Measurements from ENCODE around the gene KIAA0232.

The KIAA0232 gene

DNA sequence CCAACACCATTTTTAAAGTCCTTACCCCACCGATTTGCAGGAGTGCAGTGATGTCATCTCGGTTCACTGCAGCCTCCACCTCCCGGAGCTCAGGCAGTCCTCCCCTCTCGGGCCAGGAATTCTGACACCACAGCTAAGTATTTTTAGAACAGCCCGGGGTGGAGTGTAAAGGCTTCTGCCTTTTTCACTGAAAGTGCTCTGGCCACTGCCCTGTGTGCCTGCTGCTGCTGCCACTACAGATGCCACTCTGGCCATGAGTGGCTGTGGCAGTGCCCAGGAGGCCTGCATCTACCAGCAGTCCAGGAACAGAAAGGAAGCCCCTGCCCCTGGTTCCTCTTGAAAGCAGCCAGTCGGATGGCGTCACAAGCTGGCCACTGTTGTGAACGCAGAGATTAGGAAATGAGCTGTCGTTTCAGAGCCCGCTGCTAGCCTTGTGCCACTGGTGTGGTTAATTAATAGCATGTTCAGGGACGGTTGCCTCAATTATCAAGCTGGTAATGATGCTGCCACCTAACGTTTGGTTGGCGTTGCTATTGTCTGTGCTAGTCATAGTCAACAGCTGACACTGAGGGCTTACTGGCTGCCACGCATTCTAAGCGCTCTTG lies 103.5 kb downstream of the KIAA0232 start:
- no peak for TF ChIP-seq CTCF (IDR thresholded peaks at IDR 0.05)
- DNase-seq (ENCODE audit: low spot score) = peak; percentile 78
- Histone ChIP-seq H3K27ac (peak overlapping the region; percentile 55 to 83), H3K4me3 (peak overlapping the region; percentile 31)

GRCh38 chr4:6886886-6887285 lies 104.4 kb downstream of the KIAA0232 start:
- DNase-seq (ENCODE audit: low spot score) = peak; percentile 17
- H3K27ac ChIP-seq = peak overlapping the region in 1 of 2 donors; percentile 83
- no peak for TF ChIP-seq CTCF (IDR thresholded peaks at IDR 0.05)

GRCh38 chr4:6887591-6888371 lies 105.3 kb downstream of the KIAA0232 start:
- Histone ChIP-seq H3K4me3 (no peak overlapping the region), H3K27ac (peak overlapping the region in 1 of 2 donors; percentile 47)
- no peak for TF ChIP-seq CTCF (IDR thresholded peaks at IDR 0.05)
- DNase-seq (ENCODE audit: low spot score) = peak; percentile 68

More at GRCh38 chr4:6886886-6887285, 104.4 kb downstream of the KIAA0232 start:
- no peak overlapping the region for H3K4me3 ChIP-seq

GRCh38 chr4:6888506-6889071 lies 106.1 kb downstream of the KIAA0232 start:
- TF ChIP-seq CTCF (IDR thresholded peaks at IDR 0.05) = no peak
- peak overlapping the region in 1 of 2 donors; percentile 47 for H3K27ac ChIP-seq
- no peak overlapping the region for H3K4me3 ChIP-seq
- DNase-seq (ENCODE audit: low spot score) = no peak

DNA sequence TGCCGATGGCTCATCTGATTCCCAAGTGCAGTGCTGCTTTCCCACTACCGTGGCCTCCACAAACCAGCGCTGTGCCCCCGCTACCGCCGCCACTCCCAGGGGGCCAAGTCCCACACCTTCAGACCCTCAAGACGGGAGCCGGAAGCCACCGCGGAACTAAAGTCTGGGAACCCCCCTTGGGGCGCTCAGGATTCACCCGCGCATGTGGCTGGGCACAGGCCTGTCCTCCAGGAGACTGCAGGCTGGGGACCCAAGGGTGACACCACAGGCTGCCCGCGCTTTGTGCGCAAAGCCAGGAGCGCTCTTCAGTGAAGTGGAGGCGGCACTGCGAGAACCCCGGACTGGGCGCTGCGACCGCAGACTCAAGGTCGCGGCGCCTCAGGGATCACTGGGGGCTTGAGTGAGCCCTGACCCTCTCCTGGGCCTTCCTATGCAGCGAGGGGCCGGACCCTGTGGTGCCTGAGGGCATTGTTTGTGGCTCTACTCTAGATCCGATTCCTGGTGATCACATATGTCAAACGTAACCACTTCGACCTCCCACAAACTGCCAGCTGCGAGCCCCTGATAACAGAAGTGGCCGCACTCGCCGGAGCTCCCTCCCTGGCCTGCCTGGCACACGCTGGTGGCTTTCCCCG lies 106.7 kb downstream of the KIAA0232 start:
- Histone ChIP-seq H3K4me3 (no peak overlapping the region), H3K27ac (no peak overlapping the region)
- no peak for TF ChIP-seq CTCF (IDR thresholded peaks at IDR 0.05)
- no peak for DNase-seq (ENCODE audit: low spot score)

GRCh38 chr4:6889736-6890324 lies 107.3 kb downstream of the KIAA0232 start:
- Histone ChIP-seq H3K27ac (no peak overlapping the region), H3K4me3 (no peak overlapping the region)
- DNase-seq (ENCODE audit: low spot score) = no peak
- no peak for TF ChIP-seq CTCF (IDR thresholded peaks at IDR 0.05)
